ENCODE measurements around the gene ZBTB21.

ZBTB21 gene

GRCh38 chr21:42043961-42044360 lies 33.8 kb upstream of the ZBTB21 start:
- TF ChIP-seq CTCF (conservative IDR thresholded peaks at IDR 0.05) = no peak
- H3K27ac ChIP-seq = no peak overlapping the region

- TF ChIP-seq CTCF (conservative IDR thresholded peaks at IDR 0.05) = no peak
- H3K27ac ChIP-seq = no peak overlapping the region
These were observed 33.2 kb upstream of the ZBTB21 start for GRCh38 chr21:42043201-42043895.

GRCh38 chr21:42042651-42043050 lies 32.5 kb upstream of the ZBTB21 start:
- H3K27ac ChIP-seq = no peak overlapping the region
- TF ChIP-seq CTCF (conservative IDR thresholded peaks at IDR 0.05) = no peak

GRCh38 chr21:42041711-42042110 lies 31.6 kb upstream of the ZBTB21 start:
- H3K27ac ChIP-seq = no peak overlapping the region
- no peak for TF ChIP-seq CTCF (conservative IDR thresholded peaks at IDR 0.05)

GRCh38 chr21:42041246-42041645 lies 31.1 kb upstream of the ZBTB21 start:
- TF ChIP-seq CTCF (conservative IDR thresholded peaks at IDR 0.05) = no peak
- no peak overlapping the region for H3K27ac ChIP-seq

- no peak overlapping the region for H3K27ac ChIP-seq
- no peak for TF ChIP-seq CTCF (conservative IDR thresholded peaks at IDR 0.05)
These were observed 30.4 kb upstream of the ZBTB21 start for GRCh38 chr21:42040411-42041180.

- no peak overlapping the region for H3K27ac ChIP-seq
- TF ChIP-seq CTCF (conservative IDR thresholded peaks at IDR 0.05) = no peak
These were observed 29.8 kb upstream of the ZBTB21 start for GRCh38 chr21:42039911-42040351.

Data from VCaP (cell line).